Stimulated activated CD4-positive, alpha-beta T cell treated with anti-CD3 and anti-CD28 coated beads, Interleukin-12 subunit alpha, Interleukin-12 subunit beta, amount 100 ng/mL, for 24 hours (primary cell): Measurements from ENCODE around the gene COX4I2.
"Not testable (repeated sequence)": the region's sequence is repeated elsewhere in the genome, so short reads cannot be mapped to it uniquely, and the experiment has no call there.

Source experiments
- DNase-seq, 2 experiments: peaks; one replicate each; pipeline ENCODE4 v3.0.0-alpha.2; 2020; ENCODE audit warnings: low read depth in 2 of 2

COX4I2 gene

GRCh38 chr20:31607640-31608250 is 30.0 kb upstream of the COX4I2 start:
- DNase-seq: no peak

- no peak for DNase-seq
Observed at GRCh38 chr20:31608251-31608945, 29.3 kb upstream of the COX4I2 start.

GRCh38 chr20:31612271-31612640 is 25.5 kb upstream of the COX4I2 start:
- DNase-seq: not testable (repeated sequence)

- no peak for DNase-seq
Observed at GRCh38 chr20:31615416-31615815, 22.3 kb upstream of the COX4I2 start.

- DNase-seq: no peak
Observed at GRCh38 chr20:31617432-31618104, 20.1 kb upstream of the COX4I2 start.

GRCh38 chr20:31620246-31620645 is 17.5 kb upstream of the COX4I2 start:
- no peak for DNase-seq

- not testable (repeated sequence) for DNase-seq
Observed at GRCh38 chr20:31623123-31623505, 14.6 kb upstream of the COX4I2 start.

- DNase-seq: not testable (repeated sequence)
Observed at GRCh38 chr20:31626534-31626933, 11.2 kb upstream of the COX4I2 start.

GRCh38 chr20:31628057-31628456 is 9.7 kb upstream of the COX4I2 start:
- DNase-seq: not testable (repeated sequence)

- DNase-seq: no peak
Observed at GRCh38 chr20:31630187-31630790, 7.4 kb upstream of the COX4I2 start.

- DNase-seq: no peak
Observed at GRCh38 chr20:31632548-31633338, 5.0 kb upstream of the COX4I2 start.

- DNase-seq: no peak
Observed at GRCh38 chr20:31633339-31633914, 4.3 kb upstream of the COX4I2 start.

GRCh38 chr20:31638317-31638716 is 605 bp downstream of the COX4I2 start:
- DNase-seq: no peak

GRCh38 chr20:31638816-31639215 is 1.1 kb downstream of the COX4I2 start:
- no peak for DNase-seq

GRCh38 chr20:31640259-31640658 is 2.5 kb downstream of the COX4I2 start:
- no peak for DNase-seq

GRCh38 chr20:31641391-31641790 is 3.7 kb downstream of the COX4I2 start:
- no peak for DNase-seq

- no peak for DNase-seq
Observed at GRCh38 chr20:31642837-31643236, 5.1 kb downstream of the COX4I2 start.

- DNase-seq: no peak
Observed at GRCh38 chr20:31643522-31643921, 5.8 kb downstream of the COX4I2 start.

- no peak for DNase-seq
Observed at GRCh38 chr20:31644701-31645100, 7.0 kb downstream of the COX4I2 start.

GRCh38 chr20:31648104-31648503 is 10.4 kb downstream of the COX4I2 start:
- DNase-seq: not testable (repeated sequence)

- no peak for DNase-seq
Observed at GRCh38 chr20:31652917-31653396, 15.2 kb downstream of the COX4I2 start.
